ENCODE data around the gene SETSIP. TPM values are rescaled to one million over a fixed set of nuclear protein-coding genes. Genes with fewer than 3 reads are reported as not detected.

The SETSIP gene
- total and polyA plus RNA-seq, 4 donors = 0.09 TPM; not detected in 3

- H3K36me3 ChIP-seq (ENCODE audit: control insufficient read depth in 4 of 4, insufficient read depth in 3 of 4, low read depth in 1 of 4, low read length in 3 of 4) = no peaks in the 10 kb centered on the region
- no peaks in the 10 kb centered on the region for H3K9me3 ChIP-seq (ENCODE audit: control insufficient read depth in 4 of 4, low read length in 3 of 4)
- H3K27ac ChIP-seq (ENCODE audit: low read depth in 1 of 2, low read length in 2 of 2) = no peak overlapping the region
- DNase-seq (ENCODE audit: low spot score) = no peak
- H3K27me3 ChIP-seq (ENCODE audit: control insufficient read depth in 4 of 4, insufficient read depth in 4 of 4, low read length in 3 of 4) = no peaks in the 10 kb centered on the region
- 98% methylated on average over 1 of the region's 1 CpG for WGBS
- H3K4me1 ChIP-seq (ENCODE audit: control insufficient read depth in 4 of 4, insufficient read depth in 4 of 4, low read length in 3 of 4) = peaks cover 0 to 6% (median 1%) of the 10 kb centered on the region in 4 donors
- no peak overlapping the region for H3K9ac ChIP-seq (ENCODE audit: low read depth in 1 of 2, low read length in 2 of 2)
- no peak overlapping the region for H3K4me3 ChIP-seq (ENCODE audit: low read depth in 1 of 3, low read length in 3 of 3)
- TF ChIP-seq REST (IDR thresholded peaks at IDR 0.05) (no peak), SP1 (IDR thresholded peaks at IDR 0.05) (no peak), JUND (IDR thresholded peaks at IDR 0.05) (no peak), RXRA (IDR thresholded peaks at IDR 0.05) (no peak), NR2F2 (IDR thresholded peaks at IDR 0.05) (no peak), RAD21 (IDR thresholded peaks at IDR 0.05) (no peak), GABPA (IDR thresholded peaks at IDR 0.05 in 1 of 2, conservative IDR thresholded peaks at IDR 0.05 in 1 of 2) (no peak), EGR1 (IDR thresholded peaks at IDR 0.05; ENCODE audit: low read depth in 2 of 2) (no peak), HNF4A (conservative IDR thresholded peaks at IDR 0.05) (no peak), FOXA1 (IDR thresholded peaks at IDR 0.05) (no peak), YY1 (IDR thresholded peaks at IDR 0.05) (no peak), FOXA2 (IDR thresholded peaks at IDR 0.05) (no peak), HNF4G (IDR thresholded peaks at IDR 0.05) (no peak)
- TF ChIP-seq, protein P1, sequence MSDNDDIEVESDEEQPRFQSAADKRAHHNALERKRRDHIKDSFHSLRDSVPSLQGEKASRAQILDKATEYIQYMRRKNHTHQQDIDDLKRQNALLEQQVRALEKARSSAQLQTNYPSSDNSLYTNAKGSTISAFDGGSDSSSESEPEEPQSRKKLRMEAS (IDR thresholded peaks at IDR 0.05) = no peak
- TF ChIP-seq, protein P2, sequence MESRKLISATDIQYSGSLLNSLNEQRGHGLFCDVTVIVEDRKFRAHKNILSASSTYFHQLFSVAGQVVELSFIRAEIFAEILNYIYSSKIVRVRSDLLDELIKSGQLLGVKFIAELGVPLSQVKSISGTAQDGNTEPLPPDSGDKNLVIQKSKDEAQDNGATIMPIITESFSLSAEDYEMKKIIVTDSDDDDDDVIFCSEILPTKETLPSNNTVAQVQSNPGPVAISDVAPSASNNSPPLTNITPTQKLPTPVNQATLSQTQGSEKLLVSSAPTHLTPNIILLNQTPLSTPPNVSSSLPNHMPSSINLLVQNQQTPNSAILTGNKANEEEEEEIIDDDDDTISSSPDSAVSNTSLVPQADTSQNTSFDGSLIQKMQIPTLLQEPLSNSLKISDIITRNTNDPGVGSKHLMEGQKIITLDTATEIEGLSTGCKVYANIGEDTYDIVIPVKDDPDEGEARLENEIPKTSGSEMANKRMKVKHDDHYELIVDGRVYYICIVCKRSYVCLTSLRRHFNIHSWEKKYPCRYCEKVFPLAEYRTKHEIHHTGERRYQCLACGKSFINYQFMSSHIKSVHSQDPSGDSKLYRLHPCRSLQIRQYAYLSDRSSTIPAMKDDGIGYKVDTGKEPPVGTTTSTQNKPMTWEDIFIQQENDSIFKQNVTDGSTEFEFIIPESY (IDR thresholded peaks at IDR 0.05) = no peak
- TF ChIP-seq, protein P3, sequence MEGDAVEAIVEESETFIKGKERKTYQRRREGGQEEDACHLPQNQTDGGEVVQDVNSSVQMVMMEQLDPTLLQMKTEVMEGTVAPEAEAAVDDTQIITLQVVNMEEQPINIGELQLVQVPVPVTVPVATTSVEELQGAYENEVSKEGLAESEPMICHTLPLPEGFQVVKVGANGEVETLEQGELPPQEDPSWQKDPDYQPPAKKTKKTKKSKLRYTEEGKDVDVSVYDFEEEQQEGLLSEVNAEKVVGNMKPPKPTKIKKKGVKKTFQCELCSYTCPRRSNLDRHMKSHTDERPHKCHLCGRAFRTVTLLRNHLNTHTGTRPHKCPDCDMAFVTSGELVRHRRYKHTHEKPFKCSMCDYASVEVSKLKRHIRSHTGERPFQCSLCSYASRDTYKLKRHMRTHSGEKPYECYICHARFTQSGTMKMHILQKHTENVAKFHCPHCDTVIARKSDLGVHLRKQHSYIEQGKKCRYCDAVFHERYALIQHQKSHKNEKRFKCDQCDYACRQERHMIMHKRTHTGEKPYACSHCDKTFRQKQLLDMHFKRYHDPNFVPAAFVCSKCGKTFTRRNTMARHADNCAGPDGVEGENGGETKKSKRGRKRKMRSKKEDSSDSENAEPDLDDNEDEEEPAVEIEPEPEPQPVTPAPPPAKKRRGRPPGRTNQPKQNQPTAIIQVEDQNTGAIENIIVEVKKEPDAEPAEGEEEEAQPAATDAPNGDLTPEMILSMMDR (IDR thresholded peaks at IDR 0.05; ENCODE audit: low read depth, low read length, missing input control) = no peak
Observed at GRCh38 chr1:92084651-92085050, 9.4 kb upstream of the SETSIP start.

- WGBS = 27% methylated on average over 4 of the region's 4 CpGs
- H3K4me1 ChIP-seq (ENCODE audit: control insufficient read depth in 4 of 4, insufficient read depth in 4 of 4, low read length in 3 of 4) = peaks cover 0 to 6% (median 1%) of the 10 kb centered on the region in 4 donors
- H3K4me3 ChIP-seq (ENCODE audit: low read depth in 1 of 3, low read length in 3 of 3) = peak overlapping the region; percentile 77 to 89 (median 82)
- no peaks in the 10 kb centered on the region for H3K9me3 ChIP-seq (ENCODE audit: control insufficient read depth in 4 of 4, low read length in 3 of 4)
- no peaks in the 10 kb centered on the region for H3K27me3 ChIP-seq (ENCODE audit: control insufficient read depth in 4 of 4, insufficient read depth in 4 of 4, low read length in 3 of 4)
- peak overlapping the region in 1 of 2 donors; percentile 0 for H3K27ac ChIP-seq (ENCODE audit: low read depth in 1 of 2, low read length in 2 of 2)
- no peaks in the 10 kb centered on the region for H3K36me3 ChIP-seq (ENCODE audit: control insufficient read depth in 4 of 4, insufficient read depth in 3 of 4, low read depth in 1 of 4, low read length in 3 of 4)
- no peak for DNase-seq (ENCODE audit: low spot score)
- peak overlapping the region in 1 of 2 donors; percentile 5 for H3K9ac ChIP-seq (ENCODE audit: low read depth in 1 of 2, low read length in 2 of 2)
- no peak for TF ChIP-seq EGR1 (IDR thresholded peaks at IDR 0.05; ENCODE audit: low read depth in 2 of 2)
- TF ChIP-seq, protein P2 (IDR thresholded peaks at IDR 0.05) = no peak
- no peak for TF ChIP-seq YY1 (IDR thresholded peaks at IDR 0.05)
- no peak for TF ChIP-seq ATF3 (IDR thresholded peaks at IDR 0.05)
- TF ChIP-seq RXRA (IDR thresholded peaks at IDR 0.05) = no peak
- no peak for TF ChIP-seq JUND (IDR thresholded peaks at IDR 0.05)
- TF ChIP-seq HNF4A (conservative IDR thresholded peaks at IDR 0.05) = no peak
- TF ChIP-seq NR2F2 (IDR thresholded peaks at IDR 0.05) = no peak
- TF ChIP-seq RAD21 (IDR thresholded peaks at IDR 0.05) = no peak
- TF ChIP-seq, protein P3 (IDR thresholded peaks at IDR 0.05; ENCODE audit: low read depth, low read length, missing input control) = no peak
- TF ChIP-seq, protein P1 (IDR thresholded peaks at IDR 0.05) = no peak
- no peak for TF ChIP-seq FOXA2 (IDR thresholded peaks at IDR 0.05)
- no peak for TF ChIP-seq FOXA1 (IDR thresholded peaks at IDR 0.05)
- no peak for TF ChIP-seq TAF1 (conservative IDR thresholded peaks at IDR 0.05)
- no peak for TF ChIP-seq GABPA (IDR thresholded peaks at IDR 0.05 in 1 of 2, conservative IDR thresholded peaks at IDR 0.05 in 1 of 2)
- TF ChIP-seq SP1 (IDR thresholded peaks at IDR 0.05) = no peak
- TF ChIP-seq HNF4G (IDR thresholded peaks at IDR 0.05) = no peak
Observed at GRCh38 chr1:92081031-92081430, 5.8 kb upstream of the SETSIP start.
